Measurements from ENCODE around the gene GABARAP. TPM values are rescaled to one million over a fixed set of nuclear protein-coding genes. Genes with fewer than 3 reads are reported as not detected.
A peak's percentile ranks its signal among the peaks of the same experiment; 100 is the strongest.

GABARAP gene
- polyA plus RNA-seq, 1 of the 3 experiments (the other 2 are of a cell fraction) = 585 TPM

DNA sequence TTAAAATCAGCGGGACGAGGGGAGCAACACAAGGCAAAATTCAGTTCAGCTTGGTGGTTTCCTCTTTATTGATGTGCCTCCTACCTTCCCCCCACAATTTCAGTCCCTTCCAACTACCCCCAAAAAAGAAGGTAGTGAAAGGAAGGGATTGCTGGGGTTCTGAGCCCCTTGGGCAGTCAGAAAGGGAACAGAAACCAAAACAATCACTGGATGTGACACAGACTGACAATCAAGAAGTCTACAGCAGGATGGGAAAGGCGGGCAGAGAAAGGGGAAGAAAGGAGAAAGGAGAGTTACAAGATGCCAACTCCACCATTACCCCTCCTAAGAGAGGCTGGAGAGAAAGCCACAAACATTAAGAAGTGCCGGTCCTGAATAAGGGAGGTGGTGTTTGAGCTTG is 1.9 kb downstream of the GABARAP start:
- no peak for DNase-seq
- peak overlapping the region; percentile 20 to 99; a peak in 3 of 4 replicates for H3K27ac ChIP-seq (ENCODE audit: low read depth in 2 of 2, low read length in 1 of 2)
- TF ChIP-seq, protein P1, sequence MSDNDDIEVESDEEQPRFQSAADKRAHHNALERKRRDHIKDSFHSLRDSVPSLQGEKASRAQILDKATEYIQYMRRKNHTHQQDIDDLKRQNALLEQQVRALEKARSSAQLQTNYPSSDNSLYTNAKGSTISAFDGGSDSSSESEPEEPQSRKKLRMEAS (IDR thresholded peaks at IDR 0.05; ENCODE audit: low read depth) = no peak
- TF ChIP-seq, protein P2, sequence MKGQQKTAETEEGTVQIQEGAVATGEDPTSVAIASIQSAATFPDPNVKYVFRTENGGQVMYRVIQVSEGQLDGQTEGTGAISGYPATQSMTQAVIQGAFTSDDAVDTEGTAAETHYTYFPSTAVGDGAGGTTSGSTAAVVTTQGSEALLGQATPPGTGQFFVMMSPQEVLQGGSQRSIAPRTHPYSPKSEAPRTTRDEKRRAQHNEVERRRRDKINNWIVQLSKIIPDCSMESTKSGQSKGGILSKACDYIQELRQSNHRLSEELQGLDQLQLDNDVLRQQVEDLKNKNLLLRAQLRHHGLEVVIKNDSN (IDR thresholded peaks at IDR 0.05; ENCODE audit: borderline replicate concordance, low read depth) = no peak
- TF ChIP-seq RFX5 (IDR thresholded peaks at IDR 0.05; ENCODE audit: low read length) (no peak), GATA2 (CRISPR knock-in tag; IDR thresholded peaks at IDR 0.05) (no peak)
- peaks cover 28 to 33% of the 10 kb centered on the region in 2 experiments for H3K4me1 ChIP-seq (ENCODE audit: control insufficient read depth in 1 of 2, insufficient read depth in 2 of 2, low read depth in 1 of 2, low read length in 1 of 2)
- ChIA-PET CTCF (interaction anchor here (0.7 to 5.6 kb wide), 3 partner anchors 20 to 56 kb away, joined by 4 to 35 read pairs (median 26); partner anchors contain the start of genes ACADVL and DLG4), POLR2A (interaction anchor here (1.0 to 1.6 kb wide), 4 partner anchors 9 to 89 kb away, joined by 3 to 7 read pairs (median 3); partner anchors contain the start of genes ACADVL, CTDNEP1, DLG4 and ELP5)
- no peaks in the 10 kb centered on the region for H3K27me3 ChIP-seq (ENCODE audit: insufficient read depth)
- no peak overlapping the region for H2AFZ ChIP-seq (ENCODE audit: low read depth)
- H3K79me2 ChIP-seq (ENCODE audit: insufficient read depth) = peaks cover 66% of the 10 kb centered on the region
- peak overlapping the region; percentile 97; the same call in 1 of the 2 replicates for H3K9ac ChIP-seq
- H3K36me3 ChIP-seq (replicated peaks in 1 of 2; ENCODE audit: control insufficient read depth in 1 of 2, insufficient read depth in 2 of 2, low read length in 1 of 2) = peaks cover 28 to 46% of the 10 kb centered on the region in 2 experiments
- peaks cover 7% of the 10 kb centered on the region; the same call in 1 of the 2 replicates for H4K20me1 ChIP-seq (ENCODE audit: insufficient read depth)
- peak overlapping the region; percentile 79 for H3K4me2 ChIP-seq
- peak overlapping the region; percentile 36 to 80; a peak in 3 of 4 replicates for H3K4me3 ChIP-seq (ENCODE audit: low read depth in 2 of 2, low read length in 1 of 2)
- no peaks in the 10 kb centered on the region for H3K9me2 ChIP-seq
- no peaks in the 10 kb centered on the region for H3K9me3 ChIP-seq
- H3F3A ChIP-seq (replicated peaks; ENCODE audit: insufficient read depth) = peaks cover 59% of the 10 kb centered on the region
- 37% methylated on average over 4 of the region's 4 CpGs for whole genome bisulfite sequencing (ENCODE audit: low lambda C conversion rate)

DNA sequence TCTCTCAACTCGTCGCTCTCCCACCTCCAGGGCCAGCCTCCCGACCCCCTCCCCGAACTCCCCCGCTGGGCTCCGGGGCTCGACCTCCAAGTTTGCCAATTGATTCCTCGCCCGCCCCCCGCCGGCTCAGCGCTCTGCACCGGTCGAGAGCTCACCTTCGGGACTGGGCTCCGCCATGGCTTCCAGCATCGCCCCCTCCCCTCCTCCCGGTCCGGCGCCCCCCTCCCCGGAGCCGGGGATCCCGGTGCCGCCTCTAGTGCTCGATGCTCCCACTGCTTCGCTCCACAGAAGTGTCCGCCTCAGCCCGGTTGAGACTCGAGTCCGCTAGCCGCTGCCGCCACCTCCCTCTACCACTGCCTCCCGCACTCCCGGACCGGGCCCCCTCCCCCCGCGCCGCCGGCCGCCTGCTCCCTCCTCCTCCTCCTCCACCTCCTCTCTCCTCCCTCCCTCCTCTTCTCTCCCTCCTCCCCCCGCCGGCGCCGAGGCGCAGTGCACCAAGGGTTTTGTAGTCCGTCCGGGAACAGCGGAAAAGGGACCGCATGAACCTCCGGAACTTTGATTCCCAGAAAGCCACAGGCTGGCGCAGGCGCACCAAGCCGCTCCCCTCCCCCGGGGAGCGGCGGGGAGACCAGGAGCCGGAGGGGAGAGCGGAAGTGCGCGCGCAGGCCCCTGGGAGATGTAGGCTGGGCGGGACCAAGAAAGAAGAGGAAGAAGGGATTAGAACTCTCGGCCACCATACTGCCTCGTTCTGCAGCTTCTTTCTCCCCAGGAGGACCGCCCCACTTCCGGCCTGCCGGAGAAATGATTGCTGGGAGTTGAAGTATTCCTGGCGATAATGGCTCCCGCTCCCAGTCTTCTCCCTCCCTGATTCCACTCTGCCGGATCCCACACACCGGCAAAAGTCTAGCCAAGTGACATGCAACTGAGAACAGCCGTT is 2.9 kb downstream of the GABARAP start, which contains the start of gene PHF23:
TSS of gene PHF23 (minus strand) at position 367 of the 937 bp plus-strand sequence. CDS start at position 189, 178 bp downstream.
- Histone ChIP-seq H3K9me3 (no peaks in the 10 kb centered on the region), H3K9me2 (no peaks in the 10 kb centered on the region), H3K4me1 (ENCODE audit: control insufficient read depth in 1 of 2, insufficient read depth in 2 of 2, low read depth in 1 of 2, low read length in 1 of 2) (peaks cover 36 to 41% of the 10 kb centered on the region in 2 experiments), H2AFZ (ENCODE audit: low read depth) (no peak within 1 kb of the TSS), H3K4me3 (ENCODE audit: low read depth in 2 of 2, low read length in 1 of 2) (peak within 1 kb of the TSS; percentile 88 to 99), H3K9ac (peak within 1 kb of the TSS; percentile 97), H3K27ac (ENCODE audit: low read depth in 2 of 2, low read length in 1 of 2) (peak within 1 kb of the TSS; percentile 75 to 99), H4K20me1 (ENCODE audit: insufficient read depth) (peaks cover 7% of the 10 kb centered on the region; the same call in 1 of the 2 replicates), H3K4me2 (peak within 1 kb of the TSS; percentile 83), H3K36me3 (replicated peaks in 1 of 2; ENCODE audit: control insufficient read depth in 1 of 2, insufficient read depth in 2 of 2, low read length in 1 of 2) (peaks cover 30 to 50% of the 10 kb centered on the region in 2 experiments), H3K79me2 (ENCODE audit: insufficient read depth) (peaks cover 75% of the 10 kb centered on the region), H3F3A (replicated peaks; ENCODE audit: insufficient read depth) (peaks cover 60% of the 10 kb centered on the region), H3K27me3 (ENCODE audit: insufficient read depth) (no peaks in the 10 kb centered on the region)
- peak; percentile 94 for DNase-seq
- ChIA-PET CTCF (interaction anchor here (1.0 to 5.6 kb wide), 3 partner anchors 19 to 57 kb away, joined by 3 to 35 read pairs (median 26); partner anchors contain the start of genes ACADVL, DLG4 and SLC2A4), POLR2A (interaction anchor here (0.6 to 1.7 kb wide), 6 partner anchors 10 to 25 kb away, joined by 3 to 7 read pairs (median 5); partner anchors contain the start of genes CTDNEP1 and ELP5)
- 2% methylated on average over 59 of the region's 72 CpGs for WGBS (ENCODE audit: low lambda C conversion rate)
- no peak for TF ChIP-seq TEAD4 (IDR thresholded peaks at IDR 0.05; ENCODE audit: borderline replicate concordance, insufficient read depth)
- TF ChIP-seq RAD21 (IDR thresholded peaks at IDR 0.05; ENCODE audit: low read length) = no peak
- TF ChIP-seq RFX5 (IDR thresholded peaks at IDR 0.05; ENCODE audit: low read length) = no peak
- TF ChIP-seq, protein P3, sequence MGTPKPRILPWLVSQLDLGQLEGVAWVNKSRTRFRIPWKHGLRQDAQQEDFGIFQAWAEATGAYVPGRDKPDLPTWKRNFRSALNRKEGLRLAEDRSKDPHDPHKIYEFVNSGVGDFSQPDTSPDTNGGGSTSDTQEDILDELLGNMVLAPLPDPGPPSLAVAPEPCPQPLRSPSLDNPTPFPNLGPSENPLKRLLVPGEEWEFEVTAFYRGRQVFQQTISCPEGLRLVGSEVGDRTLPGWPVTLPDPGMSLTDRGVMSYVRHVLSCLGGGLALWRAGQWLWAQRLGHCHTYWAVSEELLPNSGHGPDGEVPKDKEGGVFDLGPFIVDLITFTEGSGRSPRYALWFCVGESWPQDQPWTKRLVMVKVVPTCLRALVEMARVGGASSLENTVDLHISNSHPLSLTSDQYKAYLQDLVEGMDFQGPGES (IDR thresholded peaks at IDR 0.05; ENCODE audit: low read depth, low read length) = no peak
- no peak for TF ChIP-seq TCF12 (IDR thresholded peaks at IDR 0.05)
- no peak for TF ChIP-seq EP300 (IDR thresholded peaks at IDR 0.05; ENCODE audit: borderline replicate concordance in 1 of 2, low read depth in 1 of 2, low read length in 1 of 2)
- no peak for TF ChIP-seq FOXM1 (IDR thresholded peaks at IDR 0.05; ENCODE audit: low read depth)
- no peak for TF ChIP-seq NFIC (IDR thresholded peaks at IDR 0.05; ENCODE audit: borderline replicate concordance)
- TF ChIP-seq GATA2 (CRISPR knock-in tag; IDR thresholded peaks at IDR 0.05) = no peak
- no peak for TF ChIP-seq FOXJ3 (CRISPR knock-in tag; IDR thresholded peaks at IDR 0.05)
- TF ChIP-seq, protein P1 (IDR thresholded peaks at IDR 0.05; ENCODE audit: low read depth) = peak; percentile 67
- TF ChIP-seq, protein P4, sequence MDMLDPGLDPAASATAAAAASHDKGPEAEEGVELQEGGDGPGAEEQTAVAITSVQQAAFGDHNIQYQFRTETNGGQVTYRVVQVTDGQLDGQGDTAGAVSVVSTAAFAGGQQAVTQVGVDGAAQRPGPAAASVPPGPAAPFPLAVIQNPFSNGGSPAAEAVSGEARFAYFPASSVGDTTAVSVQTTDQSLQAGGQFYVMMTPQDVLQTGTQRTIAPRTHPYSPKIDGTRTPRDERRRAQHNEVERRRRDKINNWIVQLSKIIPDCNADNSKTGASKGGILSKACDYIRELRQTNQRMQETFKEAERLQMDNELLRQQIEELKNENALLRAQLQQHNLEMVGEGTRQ (IDR thresholded peaks at IDR 0.05; ENCODE audit: borderline replicate concordance, low read depth, low read length) = no peak
- TF ChIP-seq MEF2A (IDR thresholded peaks at IDR 0.05; ENCODE audit: borderline replicate concordance, low read depth) = no peak
- TF ChIP-seq CHD2 (IDR thresholded peaks at IDR 0.05; ENCODE audit: low read length, partially characterized antibody) = peak; percentile 79
- no peak; the same call in 1 of the 2 replicates for TF ChIP-seq SIN3A (IDR thresholded peaks at IDR 0.05; ENCODE audit: borderline replicate concordance, low read depth, low read length)
- TF ChIP-seq, protein P5, sequence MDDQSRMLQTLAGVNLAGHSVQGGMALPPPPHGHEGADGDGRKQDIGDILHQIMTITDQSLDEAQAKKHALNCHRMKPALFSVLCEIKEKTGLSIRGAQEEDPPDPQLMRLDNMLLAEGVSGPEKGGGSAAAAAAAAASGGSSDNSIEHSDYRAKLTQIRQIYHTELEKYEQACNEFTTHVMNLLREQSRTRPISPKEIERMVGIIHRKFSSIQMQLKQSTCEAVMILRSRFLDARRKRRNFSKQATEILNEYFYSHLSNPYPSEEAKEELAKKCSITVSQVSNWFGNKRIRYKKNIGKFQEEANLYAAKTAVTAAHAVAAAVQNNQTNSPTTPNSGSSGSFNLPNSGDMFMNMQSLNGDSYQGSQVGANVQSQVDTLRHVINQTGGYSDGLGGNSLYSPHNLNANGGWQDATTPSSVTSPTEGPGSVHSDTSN (IDR thresholded peaks at IDR 0.05) = peak; percentile 10; the same call in 1 of the 2 replicates
- no peak for TF ChIP-seq RCOR1 (IDR thresholded peaks at IDR 0.05; ENCODE audit: low read length)
- TF ChIP-seq MXI1 (IDR thresholded peaks at IDR 0.05; ENCODE audit: low read depth, low read length) = no peak
